ENCODE data around the gene PNPT1.

PNPT1 gene

GRCh38 chr2:55592130-55592529, 101.5 kb downstream of the PNPT1 start:
- DNase-seq = no peak

DNA sequence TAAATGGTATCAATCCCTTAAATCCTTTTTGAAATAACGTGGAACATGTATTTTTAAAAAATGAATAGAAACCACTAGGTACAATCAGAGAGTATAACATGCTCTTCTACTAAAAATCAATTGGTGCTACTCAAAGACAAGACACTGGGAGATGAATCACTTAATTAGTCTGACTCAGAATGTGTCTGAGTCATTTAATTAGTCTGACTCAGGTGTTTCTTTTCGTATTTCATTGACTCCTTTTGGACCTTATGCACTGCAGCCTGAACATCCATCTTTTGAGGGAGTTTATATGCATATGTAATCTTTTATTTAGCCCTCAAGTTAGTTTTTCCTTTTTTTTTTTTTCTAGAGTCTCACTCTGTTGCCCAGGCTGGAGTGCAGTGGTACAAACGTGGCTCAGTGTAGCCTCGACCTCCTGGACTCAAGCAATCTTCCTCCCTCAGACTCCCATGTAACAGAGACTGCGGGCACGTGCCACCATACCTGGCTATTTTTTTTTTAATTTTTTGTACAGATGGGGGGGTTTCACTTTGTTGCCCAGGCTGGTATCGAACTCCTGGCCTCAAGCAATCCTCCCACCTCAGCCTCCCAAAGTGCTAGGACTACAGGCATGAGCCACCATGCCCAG, 102.7 kb downstream of the PNPT1 start:
- DNase-seq = no peak

GRCh38 chr2:55585451-55586080, 108.1 kb downstream of the PNPT1 start:
- DNase-seq = no peak
